Immature natural killer cell (primary cell): ENCODE results near the gene SCNN1A. TPM values are rescaled to one million over a fixed set of nuclear protein-coding genes. Genes with fewer than 3 reads are reported as not detected.
A peak's percentile ranks its signal among the peaks of the same experiment; 100 is the strongest.

ENCODE experiments used
- DNase-seq, 3 donors: peaks; one replicate each; pipeline ENCODE4 v3.0.0; 2022; ENCODE audit warnings: mixed read lengths in 1 of 3
- H3K27ac Mint-ChIP-seq, 6 donors: one replicate each; pipeline ENCODE4 v1.8.0; 2020; ENCODE audit warnings: mixed read lengths in 6 of 6, mild to moderate bottlenecking in 5 of 6, inconsistent platforms in 4 of 6, moderate library complexity in 3 of 6
- H3K27me3 Mint-ChIP-seq, 3 donors: one replicate each; pipeline ENCODE4 v1.8.0; 2020 to 2021; ENCODE audit warnings: low read depth in 3 of 3, mild to moderate bottlenecking in 3 of 3, mixed read lengths in 3 of 3, moderate library complexity in 3 of 3, inconsistent platforms in 1 of 3
- H3K36me3 Mint-ChIP-seq, 3 donors: one replicate each; pipeline ENCODE4 v1.8.0; 2020; ENCODE audit warnings: mixed read lengths in 3 of 3, inconsistent platforms in 2 of 3, mild to moderate bottlenecking in 2 of 3
- H3K4me1 Mint-ChIP-seq, 2 donors: one replicate each; pipeline ENCODE4 v1.8.0; 2020; ENCODE audit warnings: inconsistent platforms in 2 of 2, mild to moderate bottlenecking in 2 of 2, mixed read lengths in 2 of 2, moderate library complexity in 1 of 2
- H3K4me3 Mint-ChIP-seq, 5 donors: one replicate each; pipeline ENCODE4 v1.8.0; 2020; ENCODE audit warnings: mild to moderate bottlenecking in 5 of 5, mixed read lengths in 5 of 5, inconsistent platforms in 3 of 5, moderate library complexity in 3 of 5
- H3K9me3 Mint-ChIP-seq, 6 donors: one replicate each; pipeline ENCODE4 v1.8.0; 2020; ENCODE audit warnings: mild to moderate bottlenecking in 6 of 6, mixed read lengths in 6 of 6, inconsistent platforms in 4 of 6, moderate library complexity in 3 of 6
- polyA plus RNA-seq, 3 donors: library from polyadenylated mRNA; unstranded; fragments of 300-500 nt; fragmentation: Illumina TruSeq; gene quantifications; one replicate each; pipeline ENCODE4 v1.2.3, GENCODE V29; 2021

SCNN1A gene
- polyA plus RNA-seq, 3 donors from 2014 or later: 0.10 to 0.64 TPM; not detected in 1

GRCh38 chr12:6334359-6334758 lies 41.0 kb downstream of the SCNN1A start:
- DNase-seq: no peak
- Mint-ChIP-seq H3K36me3 (peaks cover 17 to 41% (median 25%) of the 10 kb centered on the region in 3 donors), H3K9me3 (no peaks in the 10 kb centered on the region), H3K4me3 (peak overlapping the region in 1 of 5 donors; percentile 70), H3K27ac (no peak overlapping the region), H3K4me1 (peaks cover 13 to 52% of the 10 kb centered on the region in 2 donors), H3K27me3 (peaks cover 5 to 16% (median 9%) of the 10 kb centered on the region in 3 donors)

DNA sequence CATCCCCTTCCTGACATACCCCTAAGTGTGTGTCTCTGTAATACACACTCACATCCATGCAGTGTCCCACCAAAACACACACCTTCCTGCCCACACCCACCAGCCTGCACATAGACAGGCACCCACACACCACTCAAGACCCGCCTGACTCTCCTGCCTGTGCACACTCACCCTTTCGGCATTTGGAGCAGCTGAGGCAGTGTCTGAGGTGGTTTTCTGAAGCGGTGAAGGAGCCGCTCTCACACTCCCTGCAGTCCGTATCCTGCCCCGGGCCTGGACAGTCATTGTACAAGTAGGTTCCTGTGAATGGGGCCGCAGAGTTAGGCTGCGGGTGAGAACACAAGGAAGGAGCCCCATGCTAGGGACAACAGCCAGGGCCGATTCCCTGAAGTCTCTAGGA lies 41.8 kb downstream of the SCNN1A start:
- H3K4me1 Mint-ChIP-seq: peaks cover 13 to 54% of the 10 kb centered on the region in 2 donors
- no peak overlapping the region for H3K27ac Mint-ChIP-seq
- no peaks in the 10 kb centered on the region for H3K9me3 Mint-ChIP-seq
- peak; percentile 38 to 45 (median 39) for DNase-seq
- H3K36me3 Mint-ChIP-seq: peaks cover 17 to 45% (median 25%) of the 10 kb centered on the region in 3 donors
- H3K27me3 Mint-ChIP-seq: peaks cover 5 to 16% (median 9%) of the 10 kb centered on the region in 3 donors
- peak overlapping the region in 1 of 5 donors; percentile 70 for H3K4me3 Mint-ChIP-seq

DNA sequence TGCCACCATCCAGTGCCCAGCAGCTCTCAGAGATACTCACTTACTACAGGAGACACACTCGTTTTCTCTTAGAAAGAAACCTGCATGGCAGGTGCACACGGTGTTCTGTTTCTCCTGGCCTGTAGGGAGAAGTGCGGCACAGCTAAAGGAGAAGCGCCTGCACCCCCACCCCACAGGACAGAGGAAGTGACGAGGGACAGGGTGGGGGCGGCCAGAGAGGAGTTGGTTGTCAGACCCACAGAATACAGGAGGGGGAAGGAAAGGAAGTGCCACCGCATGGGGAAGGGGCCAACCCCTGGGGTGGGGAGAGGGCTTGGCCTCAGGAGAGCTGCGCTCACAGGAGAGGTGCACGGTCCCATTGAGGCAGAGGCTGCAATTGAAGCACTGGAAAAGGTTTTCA lies 42.3 kb downstream of the SCNN1A start:
- DNase-seq: peak; percentile 55 to 60 (median 56)
- Mint-ChIP-seq H3K27me3 (peaks cover 5 to 16% (median 9%) of the 10 kb centered on the region in 3 donors), H3K27ac (no peak overlapping the region), H3K4me1 (peaks cover 13 to 55% of the 10 kb centered on the region in 2 donors), H3K36me3 (peaks cover 17 to 46% (median 25%) of the 10 kb centered on the region in 3 donors), H3K4me3 (peak overlapping the region in 1 of 5 donors; percentile 70), H3K9me3 (no peaks in the 10 kb centered on the region)

DNA sequence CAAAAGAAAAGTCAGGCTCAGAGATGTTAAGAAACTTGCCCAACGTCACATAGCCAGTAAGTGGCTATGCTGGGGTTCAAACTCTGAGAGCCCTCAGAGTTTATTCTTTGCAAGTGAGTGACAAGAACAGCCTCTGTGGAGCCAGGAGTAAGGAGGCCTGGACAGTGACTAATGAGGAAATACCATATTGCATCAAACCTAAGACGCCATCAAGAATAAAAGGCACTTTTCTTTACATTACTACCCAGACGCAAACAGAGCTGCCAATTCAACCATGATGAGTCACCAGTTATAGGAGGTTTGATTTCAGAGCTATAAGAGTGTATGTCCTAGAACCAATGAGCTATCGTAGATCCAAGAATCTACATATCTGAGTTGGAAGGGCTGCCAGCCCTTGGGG lies 42.9 kb downstream of the SCNN1A start:
- Mint-ChIP-seq H3K4me3 (peak overlapping the region in 1 of 5 donors; percentile 70), H3K27ac (no peak overlapping the region), H3K36me3 (peaks cover 17 to 46% (median 25%) of the 10 kb centered on the region in 3 donors), H3K9me3 (no peaks in the 10 kb centered on the region), H3K4me1 (peaks cover 13 to 55% of the 10 kb centered on the region in 2 donors), H3K27me3 (peaks cover 5 to 16% (median 8%) of the 10 kb centered on the region in 3 donors)
- no peak for DNase-seq

GRCh38 chr12:6330999-6331714 lies 44.2 kb downstream of the SCNN1A start:
- Mint-ChIP-seq H3K27ac (peak overlapping the region in 5 of 6 donors; percentile 76 to 93 (median 88)), H3K9me3 (no peaks in the 10 kb centered on the region), H3K36me3 (peaks cover 21 to 52% (median 25%) of the 10 kb centered on the region in 3 donors), H3K27me3 (peaks cover 2 to 8% (median 4%) of the 10 kb centered on the region in 3 donors), H3K4me3 (peak overlapping the region in 4 of 5 donors; percentile 14 to 45 (median 19)), H3K4me1 (peaks cover 22 to 63% of the 10 kb centered on the region in 2 donors)
- no peak for DNase-seq

GRCh38 chr12:6330192-6330591 lies 45.2 kb downstream of the SCNN1A start:
- peaks cover 29 to 61% of the 10 kb centered on the region in 2 donors for H3K4me1 Mint-ChIP-seq
- H3K4me3 Mint-ChIP-seq: no peak overlapping the region
- peaks cover 21 to 47% (median 25%) of the 10 kb centered on the region in 3 donors for H3K36me3 Mint-ChIP-seq
- peak overlapping the region in 5 of 6 donors; percentile 56 to 93 (median 80) for H3K27ac Mint-ChIP-seq
- H3K9me3 Mint-ChIP-seq: no peaks in the 10 kb centered on the region
- DNase-seq: no peak
- no peaks in the 10 kb centered on the region for H3K27me3 Mint-ChIP-seq

GRCh38 chr12:6329703-6330064 lies 45.7 kb downstream of the SCNN1A start:
- H3K27ac Mint-ChIP-seq: peak overlapping the region in 3 of 6 donors; percentile 80 to 93 (median 93)
- H3K27me3 Mint-ChIP-seq: no peaks in the 10 kb centered on the region
- H3K4me3 Mint-ChIP-seq: no peak overlapping the region
- peaks cover 21 to 46% (median 25%) of the 10 kb centered on the region in 3 donors for H3K36me3 Mint-ChIP-seq
- H3K4me1 Mint-ChIP-seq: peaks cover 34 to 61% of the 10 kb centered on the region in 2 donors
- no peak for DNase-seq
- H3K9me3 Mint-ChIP-seq: no peaks in the 10 kb centered on the region

DNA sequence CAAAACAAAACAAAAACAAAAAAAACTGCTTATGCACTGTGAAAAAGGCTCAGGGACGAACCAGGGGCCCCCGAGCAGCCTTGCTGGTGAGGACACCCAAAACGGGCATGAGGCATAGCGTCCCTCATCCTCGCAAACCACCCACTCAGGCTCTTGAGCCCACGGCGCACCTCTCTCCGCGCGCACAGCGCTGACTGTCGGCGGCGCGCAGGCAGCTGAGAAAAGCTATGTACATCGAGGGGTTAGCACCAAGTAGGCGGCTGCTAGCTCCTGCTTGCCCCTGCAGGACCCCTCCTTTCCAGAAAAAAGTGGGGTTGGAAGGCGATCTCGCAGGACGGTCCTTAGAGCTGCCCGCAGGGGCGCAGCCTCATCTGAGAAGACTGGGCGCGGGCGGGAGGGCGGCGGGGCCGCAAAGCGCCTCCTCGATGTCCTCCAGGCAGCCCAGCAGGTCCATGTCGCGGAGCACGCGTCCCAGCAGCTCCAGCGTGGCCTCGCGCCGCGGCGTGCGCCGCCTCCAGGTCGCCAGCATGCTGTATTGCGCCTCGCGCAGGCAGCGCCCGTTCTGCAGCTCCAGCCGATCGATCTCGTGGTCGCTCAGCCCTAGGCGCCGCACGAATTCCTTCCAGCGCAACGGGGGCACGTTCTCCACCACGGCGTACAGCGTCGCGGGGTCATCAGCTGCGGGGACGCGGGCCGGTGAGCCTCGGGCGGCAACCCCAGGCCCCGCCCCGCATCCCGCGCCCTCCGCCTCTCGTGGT lies 46.2 kb downstream of the SCNN1A start:
- Mint-ChIP-seq H3K4me1 (peaks cover 39 to 61% of the 10 kb centered on the region in 2 donors), H3K9me3 (no peaks in the 10 kb centered on the region), H3K27me3 (no peaks in the 10 kb centered on the region), H3K27ac (peak overlapping the region in 2 of 6 donors; percentile 23 to 51), H3K4me3 (no peak overlapping the region), H3K36me3 (peaks cover 21 to 41% (median 24%) of the 10 kb centered on the region in 3 donors)
- DNase-seq: no peak

- Mint-ChIP-seq H3K27ac (peak overlapping the region in 3 of 6 donors; percentile 23 to 51 (median 34)), H3K27me3 (no peaks in the 10 kb centered on the region), H3K4me1 (peaks cover 48 to 60% of the 10 kb centered on the region in 2 donors), H3K9me3 (no peaks in the 10 kb centered on the region), H3K36me3 (peaks cover 16 to 33% (median 16%) of the 10 kb centered on the region in 3 donors), H3K4me3 (no peak overlapping the region)
- DNase-seq: no peak
Observed at GRCh38 chr12:6328045-6328779, 47.2 kb downstream of the SCNN1A start.

DNA sequence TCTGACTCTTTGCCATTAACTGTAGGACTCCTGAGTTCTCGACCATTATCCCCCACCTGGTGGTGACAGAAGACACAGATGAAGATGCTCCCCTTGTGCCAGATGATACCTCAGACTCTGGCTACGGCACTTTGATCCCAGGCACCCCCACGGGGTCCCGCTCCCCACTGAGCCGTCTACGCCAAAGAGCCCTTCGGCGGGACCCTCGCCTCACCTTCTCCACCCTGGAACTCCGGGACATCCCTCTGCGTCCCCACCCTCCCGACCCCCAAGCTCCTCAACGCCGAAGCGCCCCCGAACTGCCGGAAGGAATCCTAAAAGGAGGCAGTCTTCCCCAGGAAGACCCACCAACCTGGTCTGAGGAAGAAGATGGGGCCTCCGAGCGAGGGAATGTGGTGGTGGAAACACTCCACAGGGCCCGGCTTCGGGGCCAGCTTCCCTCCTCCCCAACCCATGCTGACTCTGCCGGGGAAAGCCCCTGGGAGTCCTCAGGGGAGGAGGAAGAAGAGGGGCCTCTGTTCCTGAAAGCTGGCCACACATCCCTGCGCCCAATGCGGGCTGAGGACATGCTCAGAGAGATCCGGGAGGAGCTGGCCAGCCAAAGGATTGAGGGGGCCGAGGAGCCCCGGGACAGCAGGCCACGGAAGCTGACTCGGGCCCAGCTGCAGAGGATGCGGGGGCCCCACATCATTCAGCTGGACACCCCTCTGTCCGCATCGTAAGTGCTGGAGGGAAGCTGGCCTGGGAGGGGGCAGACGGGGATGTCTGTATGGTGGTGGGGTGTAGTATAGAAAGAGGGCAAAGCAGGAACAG lies 47.9 kb downstream of the SCNN1A start:
- no peak overlapping the region for H3K4me3 Mint-ChIP-seq
- no peak for DNase-seq
- peak overlapping the region in 3 of 6 donors; percentile 61 to 84 (median 64) for H3K27ac Mint-ChIP-seq
- peaks cover 9 to 26% (median 10%) of the 10 kb centered on the region in 3 donors for H3K36me3 Mint-ChIP-seq
- no peaks in the 10 kb centered on the region for H3K27me3 Mint-ChIP-seq
- no peaks in the 10 kb centered on the region for H3K9me3 Mint-ChIP-seq
- peaks cover 56 to 60% of the 10 kb centered on the region in 2 donors for H3K4me1 Mint-ChIP-seq

GRCh38 chr12:6326316-6327228 lies 48.8 kb downstream of the SCNN1A start:
- H3K4me1 Mint-ChIP-seq: peaks cover 62 to 63% of the 10 kb centered on the region in 2 donors
- peak in 1 of 3 donors; percentile 35 for DNase-seq
- H3K4me3 Mint-ChIP-seq: no peak overlapping the region
- peaks cover 8 to 24% (median 8%) of the 10 kb centered on the region in 3 donors for H3K36me3 Mint-ChIP-seq
- no peaks in the 10 kb centered on the region for H3K9me3 Mint-ChIP-seq
- no peaks in the 10 kb centered on the region for H3K27me3 Mint-ChIP-seq
- H3K27ac Mint-ChIP-seq: peak overlapping the region; percentile 61 to 92 (median 76)
